Pancreas (tissue), 10 donors: Measurements from ENCODE around the gene PRR20C. TPM values are rescaled to one million over a fixed set of nuclear protein-coding genes. Genes with fewer than 3 reads are reported as not detected.
"Not testable (repeated sequence)": the region's sequence is repeated elsewhere in the genome, so short reads cannot be mapped to it uniquely, and the experiment has no call there.

ENCODE experiments used
- ATAC-seq, 4 donors: fragments of 200-7000 bp; cut with Tn5 transposase; one replicate each; pipeline versions ENCODE4 v1.8.0 to v1.9.1; 2020; ENCODE audit warnings: mild to moderate bottlenecking in 4 of 4, moderate library complexity in 4 of 4
- DNase-seq, 6 donors: peaks; one replicate each; pipeline ENCODE4 v3.0.0-alpha.2; 2020
- FAIRE-seq: peaks from 2 replicates; lab custom pipeline; 2012; peaks lifted over from hg19 to GRCh38; lab: Jason Lieb, UNC
- H3K27ac ChIP-seq, 4 donors: fragments of 200-600 bp; sonication (generic); 1 replicate in 3 of 4; 2 replicates in 1 of 4; pipeline versions ENCODE4 v1.5.0 to v1.8.0; 2020
- H3K27me3 ChIP-seq, 4 donors: fragments of 200-600 bp; one replicate each; pipeline ENCODE4 v1.8.0; 2021
- H3K36me3 ChIP-seq, 3 donors: fragments of 200-600 bp; sonication (generic) in 1 of 3; one replicate each; pipeline versions ENCODE4 v1.5.0 to v1.8.0; 2020 to 2021
- H3K4me1 ChIP-seq, 3 donors: fragments of 200-600 bp; one replicate each; pipeline ENCODE4 v1.8.0; 2021
- H3K4me3 ChIP-seq, 4 donors: fragments of 200-600 bp; sonication (generic) in 2 of 4; one replicate each; pipeline versions ENCODE4 v1.5.0 to v1.8.0; 2020 to 2021
- H3K9me3 ChIP-seq, 4 donors: fragments of 200-600 bp; one replicate each; pipeline ENCODE4 v1.8.0; 2021
- WGBS, 2 donors: extraction: QIAGEN DNeasy Blood & Tissue Kit; methylation state at CpG; one replicate each; pipeline ENCODE4 v1.1.7; 2013; 5-methylcytosine and 5-hydroxymethylcytosine counted together
- intact Hi-C, 3 donors: fragments of 100-400 bp; cut with DNase I; formaldehyde crosslinking; loops; one replicate each; pipeline versions ENCODE4 v1.11.1 to v1.14.2; 2022
- polyA plus RNA-seq, 2 donors: library from polyadenylated mRNA; stranded (reverse); fragments of 200-250 nt; gene quantifications; one replicate each; pipeline ENCODE4 v1.2.3, GENCODE V29; 2013
- total RNA-seq, 6 donors: library from RNA; stranded (reverse); fragmentation: NEBNext Ultra II Directional in 4 of 6; extraction: Animal tissue kit (Norgen Biotek cat#: 25700) in 4 of 6; gene quantifications; one replicate each; pipeline versions ENCODE4 v1.2.1 to v1.2.4, GENCODE V29; 2021 to 2023
- TF ChIP-seq, protein P1 (sequence below), 4 donors: fragments of 200-600 bp; sonication (generic) in 3 of 4; IDR thresholded peaks; one replicate each; pipeline versions ENCODE4 v1.5.0 to v1.8.0; 2021; ENCODE audit warnings: antibody characterized with exemption in 4 of 4
- donor health status: healthy with polysubstance abuse.
- donor health status: DM: no; HTN: no; CAD: no; lungs with moderate emphysema.
- donor health status: DM: no; HTN: no; CAD: no.
- donor health status: control.
- donor health status: control.
- donor health status: Bipolar disorder and iron deficiency.
- donor health status: DM: yes; HTN: yes; CAD: no.
- donor health status: DM: no; HTN: no; CAD: no.
- donor health status: DM: no; HTN: no; CAD: no.
- donor health status: DM: yes; HTN: yes; CAD: no.

PRR20C gene
- total and polyA plus RNA-seq, 8 donors = not detected

DNA sequence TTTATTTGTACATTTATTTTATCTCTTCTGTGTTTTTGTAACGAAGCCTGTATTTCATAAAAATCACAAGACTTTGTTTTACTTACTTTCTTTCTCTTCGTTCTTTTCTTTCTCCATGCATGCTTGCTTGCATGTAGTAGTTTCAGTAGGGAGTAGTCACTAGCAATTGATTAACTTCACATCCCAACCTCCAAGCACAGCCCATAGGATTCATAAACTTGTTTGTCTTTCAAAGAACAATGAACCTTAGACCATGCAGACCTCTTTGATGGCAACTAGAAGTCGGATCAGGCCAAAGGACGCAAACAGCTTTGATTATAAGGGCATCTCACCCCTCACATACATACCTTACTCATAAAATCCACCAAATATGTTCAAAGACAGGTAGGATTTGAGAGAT lies 16.3 kb upstream of the PRR20C start:
- no peak for ATAC-seq

DNA sequence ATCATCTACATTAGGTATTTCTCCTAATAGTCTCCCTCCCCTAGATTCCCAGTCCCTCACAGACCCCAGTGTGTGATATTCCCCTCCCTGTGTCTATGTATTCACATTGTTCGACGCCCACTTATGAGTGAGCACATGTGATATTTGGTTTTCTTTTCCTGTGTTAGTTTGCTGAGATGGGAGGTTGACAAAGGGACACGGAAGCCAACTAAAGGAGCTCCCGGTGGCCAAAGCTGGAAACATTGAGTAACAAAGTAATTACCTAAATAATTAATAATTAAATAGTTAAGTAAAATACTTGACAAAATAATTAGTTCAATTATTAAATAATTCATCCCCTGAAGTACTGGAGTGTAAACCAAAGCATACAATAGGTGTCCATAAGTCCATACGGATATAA lies 14.9 kb upstream of the PRR20C start:
- Histone ChIP-seq H3K27me3 (no peaks in the 10 kb centered on the region), H3K9me3 (no peaks in the 10 kb centered on the region), H3K27ac (no peak overlapping the region), H3K36me3 (no peaks in the 10 kb centered on the region), H3K4me1 (no peaks in the 10 kb centered on the region), H3K4me3 (no peak overlapping the region)
- intact Hi-C loops = no loop called here
- no peak for FAIRE-seq
- WGBS, 2 donors = 67 to 81% methylated on average over 5 of the region's 5 CpGs
- ATAC-seq = no peak
- no peak for DNase-seq
- TF ChIP-seq, protein P1, sequence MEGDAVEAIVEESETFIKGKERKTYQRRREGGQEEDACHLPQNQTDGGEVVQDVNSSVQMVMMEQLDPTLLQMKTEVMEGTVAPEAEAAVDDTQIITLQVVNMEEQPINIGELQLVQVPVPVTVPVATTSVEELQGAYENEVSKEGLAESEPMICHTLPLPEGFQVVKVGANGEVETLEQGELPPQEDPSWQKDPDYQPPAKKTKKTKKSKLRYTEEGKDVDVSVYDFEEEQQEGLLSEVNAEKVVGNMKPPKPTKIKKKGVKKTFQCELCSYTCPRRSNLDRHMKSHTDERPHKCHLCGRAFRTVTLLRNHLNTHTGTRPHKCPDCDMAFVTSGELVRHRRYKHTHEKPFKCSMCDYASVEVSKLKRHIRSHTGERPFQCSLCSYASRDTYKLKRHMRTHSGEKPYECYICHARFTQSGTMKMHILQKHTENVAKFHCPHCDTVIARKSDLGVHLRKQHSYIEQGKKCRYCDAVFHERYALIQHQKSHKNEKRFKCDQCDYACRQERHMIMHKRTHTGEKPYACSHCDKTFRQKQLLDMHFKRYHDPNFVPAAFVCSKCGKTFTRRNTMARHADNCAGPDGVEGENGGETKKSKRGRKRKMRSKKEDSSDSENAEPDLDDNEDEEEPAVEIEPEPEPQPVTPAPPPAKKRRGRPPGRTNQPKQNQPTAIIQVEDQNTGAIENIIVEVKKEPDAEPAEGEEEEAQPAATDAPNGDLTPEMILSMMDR (IDR thresholded peaks at IDR 0.05) = no peak

More for the DNA sequence above, 16.3 kb upstream of the PRR20C start:
- no peak overlapping the region for H3K4me3 ChIP-seq
- H3K27me3 ChIP-seq = no peaks in the 10 kb centered on the region
- no peak for DNase-seq
- H3K4me1 ChIP-seq = no peaks in the 10 kb centered on the region
- no peak for FAIRE-seq
- no peak overlapping the region for H3K27ac ChIP-seq
- no peaks in the 10 kb centered on the region for H3K9me3 ChIP-seq
- TF ChIP-seq, protein P1 (IDR thresholded peaks at IDR 0.05) = no peak
- 27 to 29% methylated on average over 4 of the region's 4 CpGs for WGBS, 2 donors
- intact Hi-C loops = no loop called here
- no peaks in the 10 kb centered on the region for H3K36me3 ChIP-seq

DNA sequence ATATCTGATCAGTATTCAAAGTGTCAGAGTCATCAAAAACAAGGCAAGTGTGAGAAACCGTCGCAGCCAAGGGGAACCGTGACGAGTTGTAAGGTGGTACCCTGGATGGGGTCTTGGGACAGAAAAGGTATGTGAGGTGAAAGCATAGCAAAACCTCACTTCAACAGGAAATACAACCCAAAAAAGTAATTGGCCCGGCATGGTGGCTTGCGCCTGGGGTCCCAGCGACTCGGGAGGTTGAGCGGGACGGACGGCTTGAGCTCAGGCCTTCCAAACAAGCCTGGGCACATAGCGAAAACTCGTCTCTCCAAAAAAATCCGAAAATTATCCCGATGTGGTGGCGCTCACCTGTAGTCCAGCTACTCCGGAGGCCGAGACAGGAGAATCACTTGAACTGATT lies 14.1 kb upstream of the PRR20C start:
- intact Hi-C loops, FAIRE-seq, H3K36me3 ChIP-seq, ATAC-seq, H3K9me3 ChIP-seq, H3K27ac ChIP-seq, H3K4me1 ChIP-seq, H3K4me3 ChIP-seq, H3K27me3 ChIP-seq: not testable (repeated sequence)
- WGBS, 2 donors = 76 to 90% methylated on average over 4 to 7 of the region's 18 CpGs
- DNase-seq = peak in 1 of 6 donors; percentile 24

DNA sequence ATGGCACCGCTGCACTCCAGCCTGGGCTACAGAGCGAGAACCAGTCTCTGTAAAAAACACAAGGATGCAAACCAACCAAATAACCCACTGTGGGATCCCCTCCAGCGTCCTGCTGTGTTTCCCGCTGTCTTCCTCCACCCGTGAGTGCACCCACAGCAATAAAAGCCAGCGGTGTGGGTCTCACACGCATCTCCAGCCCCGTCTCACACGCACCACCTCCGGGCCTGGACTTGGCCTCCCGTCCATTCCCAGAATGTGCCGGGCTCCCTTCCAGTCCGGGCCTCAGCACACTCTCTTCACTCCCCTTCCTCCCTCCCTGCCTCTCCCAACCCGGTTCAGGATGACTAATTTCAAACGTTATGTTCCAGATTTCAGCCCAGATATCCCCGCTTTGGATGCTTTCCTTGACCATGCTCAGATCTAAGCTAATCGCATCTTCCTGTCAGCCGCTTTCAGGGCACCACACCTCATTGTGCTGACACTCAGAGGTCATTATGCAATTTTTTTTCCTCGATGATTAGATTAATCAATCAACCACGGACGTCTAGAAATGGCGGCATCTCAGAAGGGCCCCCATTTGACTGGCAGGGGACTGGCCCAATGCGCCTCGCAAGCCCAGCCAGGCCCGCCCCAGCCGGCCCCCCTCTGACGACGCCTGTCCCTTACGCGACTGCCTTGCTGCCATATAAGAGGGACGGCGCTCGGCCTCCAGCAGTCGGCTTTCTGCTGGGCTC lies 13.5 kb upstream of the PRR20C start, which contains the start of gene PRR20A:
Gene PRR20A, plus strand, starts transcription at position 684 of the 734 bp plus-strand sequence. CDS start 387 bp downstream, outside the sequence.
- intact Hi-C loops, H3K4me3 ChIP-seq, DNase-seq, H3K4me1 ChIP-seq, H3K9me3 ChIP-seq, H3K27me3 ChIP-seq, H3K27ac ChIP-seq, H3K36me3 ChIP-seq, FAIRE-seq, ATAC-seq: not testable (repeated sequence)
- WGBS, 2 donors = 86 to 87% methylated on average over 7 to 10 of the region's 34 CpGs

DNA sequence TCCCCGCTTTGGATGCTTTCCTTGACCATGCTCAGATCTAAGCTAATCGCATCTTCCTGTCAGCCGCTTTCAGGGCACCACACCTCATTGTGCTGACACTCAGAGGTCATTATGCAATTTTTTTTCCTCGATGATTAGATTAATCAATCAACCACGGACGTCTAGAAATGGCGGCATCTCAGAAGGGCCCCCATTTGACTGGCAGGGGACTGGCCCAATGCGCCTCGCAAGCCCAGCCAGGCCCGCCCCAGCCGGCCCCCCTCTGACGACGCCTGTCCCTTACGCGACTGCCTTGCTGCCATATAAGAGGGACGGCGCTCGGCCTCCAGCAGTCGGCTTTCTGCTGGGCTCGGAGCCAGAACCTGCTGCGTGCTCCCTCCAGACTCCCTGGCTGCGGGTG lies 6.7 kb upstream of the PRR20C start, which contains the start of gene PRR20B:
Gene PRR20B, plus strand, starts transcription at position 301 of the 400 bp plus-strand sequence. CDS start 387 bp downstream, outside the sequence.
- not testable (repeated sequence) for FAIRE-seq

DNA sequence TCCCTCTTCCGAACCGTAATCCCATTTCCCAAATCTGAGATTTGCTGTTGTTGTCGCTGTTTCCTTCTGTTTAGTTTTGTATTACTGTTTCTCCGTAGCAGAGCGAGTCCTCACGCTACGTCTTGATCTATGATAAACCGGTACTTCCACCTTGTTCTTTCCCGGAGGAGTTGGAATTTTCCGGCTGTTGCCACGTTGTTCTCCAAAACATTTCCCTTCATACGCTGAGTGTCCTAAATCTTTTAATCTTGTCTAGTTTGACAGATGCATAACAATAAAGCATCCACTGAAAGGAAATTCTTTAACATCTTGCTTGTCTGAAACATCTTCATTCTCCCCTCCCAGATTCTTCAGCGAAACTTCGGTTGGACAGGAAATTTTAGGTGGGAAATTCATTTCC lies 5.8 kb upstream of the PRR20C start:
- H3K27me3 ChIP-seq, DNase-seq, FAIRE-seq, H3K36me3 ChIP-seq, H3K9me3 ChIP-seq, H3K4me3 ChIP-seq, H3K27ac ChIP-seq, ATAC-seq, intact Hi-C loops, H3K4me1 ChIP-seq: not testable (repeated sequence)
- 83 to 91% methylated on average over 6 of the region's 14 CpGs for WGBS, 2 donors

More for the DNA sequence above, 6.7 kb upstream of the PRR20C start, which contains the start of gene PRR20B:
- H3K27me3 ChIP-seq, H3K9me3 ChIP-seq, H3K4me1 ChIP-seq, ATAC-seq, H3K4me3 ChIP-seq, DNase-seq, H3K36me3 ChIP-seq, intact Hi-C loops, H3K27ac ChIP-seq: not testable (repeated sequence)
- WGBS, 2 donors = no CpG with 5 or more reads among the region's 22 CpGs

DNA sequence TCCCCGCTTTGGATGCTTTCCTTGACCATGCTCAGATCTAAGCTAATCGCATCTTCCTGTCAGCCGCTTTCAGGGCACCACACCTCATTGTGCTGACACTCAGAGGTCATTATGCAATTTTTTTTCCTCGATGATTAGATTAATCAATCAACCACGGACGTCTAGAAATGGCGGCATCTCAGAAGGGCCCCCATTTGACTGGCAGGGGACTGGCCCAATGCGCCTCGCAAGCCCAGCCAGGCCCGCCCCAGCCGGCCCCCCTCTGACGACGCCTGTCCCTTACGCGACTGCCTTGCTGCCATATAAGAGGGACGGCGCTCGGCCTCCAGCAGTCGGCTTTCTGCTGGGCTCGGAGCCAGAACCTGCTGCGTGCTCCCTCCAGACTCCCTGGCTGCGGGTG lies 6.5 kb downstream of the PRR20C start, which contains the start of gene PRR20D:
Gene PRR20D, plus strand, starts transcription at position 301 of the 400 bp plus-strand sequence. CDS start 387 bp downstream, outside the sequence.
- H3K27ac ChIP-seq, intact Hi-C loops, H3K4me3 ChIP-seq, H3K4me1 ChIP-seq, H3K9me3 ChIP-seq, ATAC-seq, FAIRE-seq, H3K27me3 ChIP-seq, DNase-seq, H3K36me3 ChIP-seq: not testable (repeated sequence)
- no CpG with 5 or more reads among the region's 22 CpGs for WGBS, 2 donors

DNA sequence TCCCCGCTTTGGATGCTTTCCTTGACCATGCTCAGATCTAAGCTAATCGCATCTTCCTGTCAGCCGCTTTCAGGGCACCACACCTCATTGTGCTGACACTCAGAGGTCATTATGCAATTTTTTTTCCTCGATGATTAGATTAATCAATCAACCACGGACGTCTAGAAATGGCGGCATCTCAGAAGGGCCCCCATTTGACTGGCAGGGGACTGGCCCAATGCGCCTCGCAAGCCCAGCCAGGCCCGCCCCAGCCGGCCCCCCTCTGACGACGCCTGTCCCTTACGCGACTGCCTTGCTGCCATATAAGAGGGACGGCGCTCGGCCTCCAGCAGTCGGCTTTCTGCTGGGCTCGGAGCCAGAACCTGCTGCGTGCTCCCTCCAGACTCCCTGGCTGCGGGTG lies 13.0 kb downstream of the PRR20C start, which contains the start of gene PRR20E:
Gene PRR20E, plus strand, starts transcription at position 301 of the 400 bp plus-strand sequence. CDS start 387 bp downstream, outside the sequence.
- H3K9me3 ChIP-seq, FAIRE-seq, H3K4me3 ChIP-seq, H3K27ac ChIP-seq, intact Hi-C loops, H3K27me3 ChIP-seq, DNase-seq, H3K4me1 ChIP-seq, H3K36me3 ChIP-seq, ATAC-seq: not testable (repeated sequence)
- WGBS, 2 donors = no CpG with 5 or more reads among the region's 22 CpGs
